K562 (cell line): ENCODE results near the gene PRR7.

Experiments
- FOXA1 ChIP-seq: fragments of 450-650 bp; IDR thresholded peaks from 2 replicates; pipeline ENCODE4 v1.6.1; 2016; ENCODE audit warnings: mild to moderate bottlenecking, borderline replicate concordance
- KHSRP ChIP-seq: fragments of 450-650 bp; IDR thresholded peaks from 2 replicates; pipeline ENCODE4 v1.6.1; 2017
- NR2C2 ChIP-seq, 2 experiments: fragments of 200-800 bp in 1 of 2; sonication (Bioruptor generic) in 1 of 2; sonication (generic) in 1 of 2; formaldehyde crosslinking in 1 of 2; IDR thresholded peaks; 2 replicates each; pipeline versions ENCODE4 v1.6.1 to v1.8.0; 2016 to 2022; ENCODE audit warnings: mild to moderate bottlenecking in 1 of 2, missing compliant biosample characterization in 1 of 2, missing genetic modification characterization in 1 of 2, missing genetic modification reagents in 1 of 2
- POLR2AphosphoS5 ChIP-seq: IDR thresholded peaks from 2 replicates; pipeline ENCODE4 v1.6.1; 2011; ENCODE audit warnings: mild to moderate bottlenecking, low read depth, low read length, moderate library complexity; ENCODE audit not compliant: control insufficient read depth, insufficient read depth
- POU5F1 ChIP-seq: fragments of 150-350 bp; IDR thresholded peaks from 2 replicates; pipeline ENCODE4 v1.6.1; 2014; ENCODE audit warnings: borderline replicate concordance, low read length, low read depth, mild to moderate bottlenecking; ENCODE audit not compliant: partially characterized antibody
- SNRNP70 ChIP-seq: fragments of 200-400 bp; formaldehyde crosslinking; optimal IDR thresholded peaks from 2 replicates; pipeline ENCODE3; 2017; ENCODE audit warnings: low read depth, low read length
- ZNF134 ChIP-seq: fragments of 250-450 bp; sonication (Bioruptor Pico); conservative IDR thresholded peaks from 2 replicates; pipeline ENCODE4 v1.4.0; 2020
- ZNF3 ChIP-seq: fragments of 250-450 bp; sonication (Bioruptor Pico); IDR thresholded peaks from 2 replicates; pipeline ENCODE4 v1.5.0; 2021; ENCODE audit warnings: mild to moderate bottlenecking, moderate library complexity
- TF ChIP-seq, protein P1 (sequence below), 3 experiments: IDR thresholded peaks in 2 of 3; conservative IDR thresholded peaks in 1 of 3; 2 replicates each; pipeline ENCODE4 v1.5.1; 2011 to 2012; ENCODE audit warnings: low read length in 3 of 3, mild to moderate bottlenecking in 3 of 3, control low read depth in 2 of 3, improper control_type of control experiment in 1 of 3, inconsistent platforms in 1 of 3, low read depth in 1 of 3, mixed read lengths in 1 of 3, moderate library complexity in 1 of 3; ENCODE audit not compliant: insufficient read depth in 2 of 3

- TF ChIP-seq POU5F1 (no peak), ZNF134 (CRISPR knock-in tag) (no peak), ZNF3 (no peak), NR2C2 (CRISPR knock-in tag; IDR thresholded peaks at IDR 0.05) (peak; percentile 69), NR2C2 (tag; IDR thresholded peaks at IDR 0.05) (peak; percentile 36; the same call in 1 of the 2 replicates), SNRNP70 (no peak), KHSRP (no peak), POLR2AphosphoS5 (0 out of 2 replicates have a peak, but pooled peaks have one; percentile 34), FOXA1 (no peak)
- TF ChIP-seq, protein P1, sequence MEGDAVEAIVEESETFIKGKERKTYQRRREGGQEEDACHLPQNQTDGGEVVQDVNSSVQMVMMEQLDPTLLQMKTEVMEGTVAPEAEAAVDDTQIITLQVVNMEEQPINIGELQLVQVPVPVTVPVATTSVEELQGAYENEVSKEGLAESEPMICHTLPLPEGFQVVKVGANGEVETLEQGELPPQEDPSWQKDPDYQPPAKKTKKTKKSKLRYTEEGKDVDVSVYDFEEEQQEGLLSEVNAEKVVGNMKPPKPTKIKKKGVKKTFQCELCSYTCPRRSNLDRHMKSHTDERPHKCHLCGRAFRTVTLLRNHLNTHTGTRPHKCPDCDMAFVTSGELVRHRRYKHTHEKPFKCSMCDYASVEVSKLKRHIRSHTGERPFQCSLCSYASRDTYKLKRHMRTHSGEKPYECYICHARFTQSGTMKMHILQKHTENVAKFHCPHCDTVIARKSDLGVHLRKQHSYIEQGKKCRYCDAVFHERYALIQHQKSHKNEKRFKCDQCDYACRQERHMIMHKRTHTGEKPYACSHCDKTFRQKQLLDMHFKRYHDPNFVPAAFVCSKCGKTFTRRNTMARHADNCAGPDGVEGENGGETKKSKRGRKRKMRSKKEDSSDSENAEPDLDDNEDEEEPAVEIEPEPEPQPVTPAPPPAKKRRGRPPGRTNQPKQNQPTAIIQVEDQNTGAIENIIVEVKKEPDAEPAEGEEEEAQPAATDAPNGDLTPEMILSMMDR (IDR thresholded peaks at IDR 0.05 in 2 of 3, conservative IDR thresholded peaks at IDR 0.05 in 1 of 3; ENCODE audit: insufficient read depth in 2 of 3, low read depth in 1 of 3, low read length in 3 of 3): peak; percentile 71 to 88 (median 74)
Measured at GRCh38 chr5:177455036-177455660, 8.5 kb downstream of the PRR7 start.
